GM18951 (cell line): ENCODE data around the gene MAPK8IP3.
"Not testable (repeated sequence)": the region's sequence is repeated elsewhere in the genome, so short reads cannot be mapped to it uniquely, and the experiment has no call there.

Source experiments
- POLR2A ChIP-seq: IDR thresholded peaks from 4 replicates; pipeline ENCODE4 v1.6.1; 2011; ENCODE audit warnings: mild to moderate bottlenecking; ENCODE audit not compliant: insufficient read length, insufficient read depth; ENCODE audit errors: extremely low read depth
- in situ Hi-C: fragments of 300-500 bp; cut with MboI; formaldehyde crosslinking; loops from one replicate; pipeline ENCODE4 v1.12.0; 2022; ENCODE audit warnings: low sequenced_read_pairs, mixed read lengths, inconsistent platforms; ENCODE audit not compliant: unreplicated experiment

The MAPK8IP3 gene

DNA sequence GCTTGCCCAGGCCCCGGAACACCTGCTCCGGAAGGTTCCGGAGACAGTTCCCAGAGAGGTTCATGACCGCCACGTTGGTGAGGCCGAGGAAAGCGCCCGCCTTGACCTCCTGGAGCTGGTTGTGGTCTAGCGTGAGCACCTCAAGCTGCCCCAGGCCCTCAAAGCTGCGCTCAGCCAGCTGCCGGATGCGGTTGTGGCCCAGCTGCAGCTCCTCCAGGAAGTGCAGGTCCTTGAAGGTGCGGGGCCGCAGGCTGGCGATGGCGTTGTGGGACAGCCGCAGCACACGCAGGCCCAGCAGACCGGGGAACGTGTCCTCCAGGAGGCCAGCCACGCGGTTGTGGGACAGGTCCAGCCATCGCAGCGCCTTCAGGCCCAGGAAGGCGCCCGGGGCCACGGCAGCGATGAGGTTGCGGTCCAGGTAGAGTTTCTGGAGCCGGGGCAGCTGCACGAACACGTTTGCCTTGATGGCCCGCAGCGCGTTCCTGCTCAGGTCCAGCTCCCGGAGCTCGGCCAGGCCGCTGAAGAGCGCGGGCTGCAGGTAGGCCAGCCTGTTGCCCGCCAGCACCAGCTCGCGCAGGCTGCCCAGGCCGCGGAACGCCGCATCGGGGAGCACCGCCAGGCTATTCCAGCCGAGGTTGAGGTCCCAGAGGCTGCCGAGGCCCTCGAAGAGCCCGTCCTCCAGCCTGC lies 85.4 kb downstream of the MAPK8IP3 start:
- in situ Hi-C loops: no loop called here
- TF ChIP-seq POLR2A: no peak

GRCh38 chr16:1791943-1792812 lies 86.2 kb downstream of the MAPK8IP3 start:
- in situ Hi-C loops: no loop called here
- no peak for TF ChIP-seq POLR2A

GRCh38 chr16:1792836-1793577 lies 87.0 kb downstream of the MAPK8IP3 start:
- TF ChIP-seq POLR2A: no peak
- in situ Hi-C loops: no loop called here

- TF ChIP-seq POLR2A: no peak
- in situ Hi-C loops: no loop called here
Observed at GRCh38 chr16:1793578-1794220, 87.7 kb downstream of the MAPK8IP3 start, which contains the start of gene IGFALS. TSS of gene IGFALS (minus strand) at chr16:1793705. CDS start at chr16:1793652, 53 bp downstream.

- TF ChIP-seq POLR2A: no peak
- in situ Hi-C loops: no loop called here
Observed at GRCh38 chr16:1794221-1794871, 88.4 kb downstream of the MAPK8IP3 start.

DNA sequence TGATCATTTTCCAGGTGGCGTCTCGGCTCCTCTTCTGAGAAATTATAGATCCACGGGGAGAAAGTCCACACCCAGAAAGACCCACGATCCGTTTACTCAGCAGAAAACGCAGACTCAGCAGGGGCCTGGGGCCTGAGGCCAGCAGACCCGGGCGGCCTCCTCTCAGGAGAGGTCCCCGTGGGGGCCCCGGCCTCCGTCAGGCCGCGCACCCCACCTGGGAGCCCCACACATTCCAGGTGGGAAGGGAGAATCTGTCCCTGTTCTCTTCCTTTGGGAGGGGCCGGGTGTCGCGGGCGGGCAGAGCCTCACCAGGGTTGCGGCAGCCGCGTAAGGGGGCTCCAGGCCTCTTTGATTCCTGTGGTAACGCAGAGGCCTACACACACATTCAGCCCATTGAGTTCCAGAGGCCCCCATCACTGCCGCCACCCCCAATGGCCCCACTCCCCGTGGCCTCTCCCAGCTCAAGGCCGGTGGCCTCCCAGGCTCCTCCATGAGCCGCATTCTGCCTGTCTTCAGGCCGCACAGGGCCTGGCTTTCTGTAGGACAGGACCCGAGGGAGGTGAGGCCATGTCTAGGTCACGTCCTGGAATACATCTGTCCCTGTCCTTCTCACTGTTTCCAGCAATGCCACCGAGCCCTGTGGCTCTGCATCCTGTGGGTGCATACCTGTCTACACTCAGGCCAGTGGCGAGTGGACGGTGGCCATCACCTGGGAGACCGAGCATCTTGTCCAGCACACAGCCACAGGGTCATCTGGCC lies 89.1 kb downstream of the MAPK8IP3 start:
- in situ Hi-C loops: no loop called here
- TF ChIP-seq POLR2A: no peak

DNA sequence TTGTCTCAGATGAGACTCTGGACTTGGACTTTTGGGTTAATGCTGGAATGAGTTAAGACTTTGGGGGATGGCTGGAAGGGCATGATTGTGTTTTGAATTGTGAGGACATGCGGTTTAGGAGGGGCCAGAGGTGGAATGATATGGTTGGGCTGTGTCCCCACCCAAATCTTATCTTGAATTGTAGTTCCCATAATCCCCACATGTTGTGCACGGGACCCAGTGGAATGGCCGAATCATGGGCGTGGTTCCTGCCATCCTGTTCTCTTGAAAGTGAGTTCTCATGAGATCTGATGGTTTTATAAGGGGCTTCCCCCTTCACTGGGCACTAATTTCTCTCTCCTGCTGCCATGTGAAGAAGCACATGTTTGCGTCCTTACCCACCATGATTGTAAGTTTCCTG lies 93.3 kb downstream of the MAPK8IP3 start:
- in situ Hi-C loops: not testable (repeated sequence)

DNA sequence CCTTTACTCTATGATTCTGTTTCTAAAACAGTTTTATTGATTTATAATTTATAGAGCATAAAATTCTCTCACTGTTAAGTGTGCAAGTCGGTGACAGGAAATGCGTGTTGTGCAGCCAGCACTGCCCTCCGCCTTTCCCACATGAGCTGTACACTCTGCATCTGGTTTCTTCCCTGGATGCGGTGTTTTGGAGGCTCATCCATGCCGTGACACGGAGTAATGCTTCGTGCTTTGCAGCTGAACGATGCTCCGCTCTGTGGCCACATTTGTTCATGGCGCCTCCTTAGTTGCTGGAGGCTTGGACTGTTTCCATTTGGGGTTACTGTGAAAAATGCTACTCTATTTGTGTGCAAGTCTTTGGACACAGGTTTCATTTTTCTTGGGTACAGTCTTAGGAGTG lies 94.7 kb downstream of the MAPK8IP3 start:
- TF ChIP-seq POLR2A: no peak
- in situ Hi-C loops: no loop called here

DNA sequence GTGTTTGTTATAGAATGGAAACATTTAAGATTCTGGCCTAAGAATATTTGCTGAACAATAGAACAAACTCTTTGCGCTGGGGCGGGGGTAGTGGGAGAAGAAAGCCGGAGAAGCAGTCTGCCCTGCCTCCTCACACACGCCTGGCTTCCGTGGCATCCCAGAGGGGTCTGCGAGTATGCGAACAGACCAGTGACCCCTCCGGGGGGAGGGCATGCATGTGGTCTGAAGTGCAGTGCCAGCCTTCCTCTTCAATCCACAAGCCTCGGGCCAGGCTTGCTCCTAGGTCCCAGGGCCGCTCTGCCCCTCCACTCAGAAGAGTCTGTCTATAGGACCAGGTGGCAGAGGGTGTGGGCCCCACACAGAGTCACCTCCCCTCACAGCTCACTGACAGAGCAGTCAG lies 101.6 kb downstream of the MAPK8IP3 start:
- in situ Hi-C loops: no loop called here
- no peak for TF ChIP-seq POLR2A

GRCh38 chr16:1808691-1809090 lies 102.7 kb downstream of the MAPK8IP3 start:
- in situ Hi-C loops: no loop called here

DNA sequence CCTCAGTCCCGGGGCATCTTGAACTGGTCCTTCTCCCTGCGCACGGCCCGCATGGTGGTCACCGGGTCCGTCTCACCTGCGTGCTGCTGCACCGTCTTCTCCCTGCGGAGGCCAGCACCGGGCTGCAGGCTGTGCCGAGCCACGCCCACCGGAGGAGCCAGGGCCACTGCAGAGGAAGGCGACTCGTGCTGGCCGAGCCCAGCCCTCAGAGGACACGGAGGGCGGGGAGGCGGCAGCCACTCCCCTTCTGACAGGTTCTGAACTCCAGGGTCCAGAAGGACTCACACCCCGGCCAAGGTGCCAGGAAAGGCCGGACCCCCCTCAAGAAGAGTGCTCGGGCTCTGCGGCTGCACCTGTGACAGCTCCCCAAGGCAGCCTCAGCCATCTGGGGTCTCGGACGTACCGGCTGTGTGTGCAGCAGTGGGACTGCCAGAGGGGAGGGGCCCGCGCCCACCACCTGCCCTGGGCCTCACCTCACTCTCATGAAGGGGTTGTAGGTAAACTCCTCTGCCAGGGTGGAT lies 103.3 kb downstream of the MAPK8IP3 start:
- TF ChIP-seq POLR2A: no peak
- in situ Hi-C loops: no loop called here

More at GRCh38 chr16:1808691-1809090, 102.7 kb downstream of the MAPK8IP3 start:
- TF ChIP-seq POLR2A: no peak

DNA sequence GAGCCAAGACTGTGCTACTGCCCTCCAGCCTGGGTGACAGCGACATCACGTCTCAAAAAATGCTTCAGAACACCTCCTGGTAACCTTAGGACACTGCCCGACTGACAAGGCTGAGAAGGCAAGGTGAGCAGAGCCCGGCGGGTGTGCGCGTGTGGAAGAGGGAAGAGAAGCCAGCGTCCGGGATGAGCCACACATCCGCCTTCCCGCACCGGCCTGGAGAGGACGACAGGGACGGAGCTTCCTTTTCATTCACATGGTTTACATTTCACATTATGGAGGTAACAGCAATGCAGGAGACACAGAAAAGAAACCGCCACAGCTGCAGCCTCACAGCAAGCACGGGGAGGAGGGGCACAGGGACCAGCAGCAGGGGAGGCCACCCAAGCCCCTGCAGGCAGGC lies 104.1 kb downstream of the MAPK8IP3 start:
- TF ChIP-seq POLR2A: no peak
- in situ Hi-C loops: no loop called here
